Kidney (tissue), 22 donors: ENCODE measurements around the gene ST3GAL3. TPM values are rescaled to one million over a fixed set of nuclear protein-coding genes. Genes with fewer than 3 reads are reported as not detected.
A peak's percentile ranks its signal among the peaks of the same experiment; 100 is the strongest.

Source experiments
- DNase-seq, 5 donors: peaks; one replicate each; pipeline ENCODE4 v3.0.0-alpha.2; 2013 to 2020
- FAIRE-seq: peaks from 2 replicates; lab custom pipeline; 2012; peaks lifted over from hg19 to GRCh38; lab: Jason Lieb, UNC
- H3K27ac ChIP-seq, 2 donors: one replicate each; pipeline ENCODE4 v1.7.0; 2013; ENCODE audit warnings: low read depth in 2 of 2, low read length in 2 of 2, inconsistent platforms in 1 of 2
- H3K27me3 ChIP-seq: one replicate; pipeline ENCODE4 v1.7.1; 2013; ENCODE audit warnings: low read length, inconsistent platforms; ENCODE audit not compliant: control insufficient read depth, insufficient read depth
- H3K36me3 ChIP-seq, 3 donors: one replicate each; pipeline versions ENCODE4 v1.7.0 to v1.7.1; 2013; ENCODE audit warnings: low read length in 3 of 3, control low read depth in 1 of 3, inconsistent platforms in 1 of 3; ENCODE audit not compliant: insufficient read depth in 3 of 3, control insufficient read depth in 2 of 3
- H3K4me1 ChIP-seq, 3 donors: one replicate each; pipeline versions ENCODE4 v1.7.0 to v1.7.1; 2013; ENCODE audit warnings: low read length in 3 of 3, inconsistent platforms in 1 of 3, low read depth in 1 of 3; ENCODE audit not compliant: control insufficient read depth in 2 of 3, insufficient read depth in 2 of 3
- H3K4me3 ChIP-seq, 3 donors: one replicate each; pipeline versions ENCODE4 v1.7.0 to v1.8.1; 2013; ENCODE audit warnings: low read length in 3 of 3, control low read depth in 1 of 3, inconsistent platforms in 1 of 3
- H3K9ac ChIP-seq, 3 donors: one replicate each; pipeline versions ENCODE4 v1.7.0 to v1.7.1; 2013; ENCODE audit warnings: low read length in 3 of 3, control low read depth in 1 of 3, inconsistent platforms in 1 of 3
- H3K9me3 ChIP-seq, 3 donors: one replicate each; pipeline versions ENCODE4 v1.7.0 to v1.7.1; 2013; ENCODE audit warnings: low read length in 3 of 3, control low read depth in 1 of 3, inconsistent platforms in 1 of 3; ENCODE audit not compliant: control insufficient read depth in 2 of 3, insufficient read depth in 1 of 3
- intact Hi-C: fragments of 100-400 bp; cut with DNase I; formaldehyde crosslinking; loops from one replicate; pipeline ENCODE4 v1.11.1; 2022
- long read RNA-seq, 10 donors: library from polyadenylated mRNA in 1 of 10; unstranded in 1 of 10; transcript quantifications; one replicate each; pipeline ENCODE4 v2.0.0 and lab custom pipeline, GENCODE V29; 2021 to 2026
- polyA plus RNA-seq: library from polyadenylated mRNA; stranded (reverse); fragments of 350-450 nt; fragmentation: Illumina TruSeq; extraction: RNeasy Lipid Tissue Mini Kit (QIAGEN cat#74804); gene quantifications from one replicate; pipeline ENCODE4 v1.2.3, GENCODE V29; 2014; ENCODE audit warnings: low read depth, low replicate concordance; ENCODE audit not compliant: insufficient read depth
- total RNA-seq: library from RNA; stranded (reverse); fragmentation: NEBNext Ultra II Directional; extraction: Animal tissue kit (Norgen Biotek cat#: 25700); gene quantifications from one replicate; pipeline ENCODE4 v1.2.1, GENCODE V29; 2021
- TF ChIP-seq, protein P1 (sequence below): IDR thresholded peaks from 3 replicates; pipeline ENCODE4 v1.5.1; 2012; ENCODE audit warnings: mild to moderate bottlenecking, moderate library complexity, borderline replicate concordance; ENCODE audit not compliant: insufficient read depth; ENCODE audit errors: extremely low read depth
- donor health status: control.
- donor health status: control.
- donor health status: control.
- donor health status: control.
- donor health status: control.
- donor health status: DM: yes; HTN: yes; CAD: no.
- donor health status: Normal renal cell carcinoma (clear cell type).

Gene ST3GAL3, protein sequence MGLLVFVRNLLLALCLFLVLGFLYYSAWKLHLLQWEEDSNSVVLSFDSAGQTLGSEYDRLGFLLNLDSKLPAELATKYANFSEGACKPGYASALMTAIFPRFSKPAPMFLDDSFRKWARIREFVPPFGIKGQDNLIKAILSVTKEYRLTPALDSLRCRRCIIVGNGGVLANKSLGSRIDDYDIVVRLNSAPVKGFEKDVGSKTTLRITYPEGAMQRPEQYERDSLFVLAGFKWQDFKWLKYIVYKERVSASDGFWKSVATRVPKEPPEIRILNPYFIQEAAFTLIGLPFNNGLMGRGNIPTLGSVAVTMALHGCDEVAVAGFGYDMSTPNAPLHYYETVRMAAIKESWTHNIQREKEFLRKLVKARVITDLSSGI
- total RNA-seq = 21.3 TPM
- 15.3 TPM for polyA plus RNA-seq
- long read RNA-seq, donor 1, partial matches to known transcripts = 0 of 4 reads
- long read RNA-seq, donor 1, other reads (novel, unspliced or antisense) = 0 of 4 reads
- long read RNA-seq, donor 2, partial matches to known transcripts = 0 of 6 reads
- long read RNA-seq, donor 2, other reads (novel, unspliced or antisense) = 0 of 6 reads
- long read RNA-seq, donor 3, partial matches to known transcripts = 0 of 4 reads
- long read RNA-seq, donor 3, other reads (novel, unspliced or antisense) = 0 of 4 reads
- long read RNA-seq, donor 4, partial matches to known transcripts = 0 of 3 reads
- long read RNA-seq, donor 4, other reads (novel, unspliced or antisense) = 0 of 3 reads
- long read RNA-seq, donor 5, partial matches to known transcripts = 0 of 1 reads
- long read RNA-seq, donor 5, other reads (novel, unspliced or antisense) = 0 of 1 reads
- long read RNA-seq, donor 6, partial matches to known transcripts = 0 of 1 reads
- long read RNA-seq, donor 6, other reads (novel, unspliced or antisense) = 0 of 1 reads
- long read RNA-seq, donor 7, partial matches to known transcripts = 1 of 14 reads
- long read RNA-seq, donor 7, other reads (novel, unspliced or antisense) = 7 of 14 reads
- long read RNA-seq, donor 8, partial matches to known transcripts = 0 of 6 reads
- long read RNA-seq, donor 8, other reads (novel, unspliced or antisense) = 0 of 6 reads
- long read RNA-seq, donor 9, partial matches to known transcripts = 0 of 2 reads
- long read RNA-seq, donor 9, other reads (novel, unspliced or antisense) = 0 of 2 reads
- long read RNA-seq, donor 10, partial matches to known transcripts = 0 of 4 reads
- long read RNA-seq, donor 10, other reads (novel, unspliced or antisense) = 0 of 4 reads

DNA sequence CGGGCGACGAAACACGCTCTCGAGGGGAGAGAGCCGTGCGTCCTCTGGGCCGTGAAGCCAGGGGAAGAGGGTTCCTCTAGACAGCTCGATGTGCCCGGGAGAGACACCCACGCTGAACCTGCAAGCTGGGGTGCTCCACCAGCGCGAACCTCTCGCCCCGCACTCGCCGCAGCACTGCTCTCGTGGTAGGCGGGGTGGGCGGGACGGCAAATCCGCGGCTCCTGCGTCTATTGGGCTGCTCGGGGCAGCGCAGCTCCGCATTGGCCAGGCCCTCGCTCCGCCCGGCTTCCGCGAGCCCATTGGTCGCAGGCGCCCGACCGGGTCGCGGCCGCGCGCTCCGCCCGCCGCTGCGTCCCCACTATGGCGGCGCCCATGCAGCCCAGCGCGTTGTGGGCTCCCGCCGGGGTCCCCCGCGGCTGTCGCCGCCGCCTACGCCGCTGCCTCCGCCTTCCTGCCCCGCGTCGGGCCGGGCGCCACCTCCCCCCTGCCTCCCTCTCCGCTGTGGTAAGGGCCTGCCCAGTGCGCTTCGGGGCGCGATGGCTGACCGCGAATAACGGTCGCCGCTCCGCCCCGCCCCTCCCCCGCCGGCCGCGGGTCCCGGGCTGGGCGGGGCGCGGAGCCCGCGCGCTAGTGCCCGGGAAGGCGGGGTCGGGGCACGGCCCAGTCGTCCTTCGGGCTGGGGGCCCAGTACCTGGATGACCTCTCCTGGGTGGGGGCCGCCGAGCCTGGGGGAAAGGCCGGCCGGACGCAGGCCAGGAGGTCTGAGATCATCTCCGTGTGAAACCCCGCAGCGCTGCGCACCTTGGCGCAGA, at the start of gene ST3GAL3:
ST3GAL3 (plus strand) TSS at position 347 of the 812 bp plus-strand sequence. CDS start 28,727 bp downstream, outside the sequence.
- FAIRE-seq (no peak), DNase-seq (peak; percentile 93 to 96 (median 95))
- Histone ChIP-seq H3K4me1 (peaks cover 0 to 10% (median 0%) of the 10 kb centered on the region in 3 donors), H3K9me3 (no peaks in the 10 kb centered on the region), H3K4me3 (peak within 1 kb of the TSS; percentile 76 to 86 (median 85)), H3K9ac (peak within 1 kb of the TSS; percentile 57 to 77 (median 62)), H3K27ac (peak within 1 kb of the TSS; percentile 17 to 28), H3K36me3 (peaks cover 4 to 17% (median 12%) of the 10 kb centered on the region in 3 donors), H3K27me3 (no peaks in the 10 kb centered on the region)
- TF ChIP-seq, protein P1, sequence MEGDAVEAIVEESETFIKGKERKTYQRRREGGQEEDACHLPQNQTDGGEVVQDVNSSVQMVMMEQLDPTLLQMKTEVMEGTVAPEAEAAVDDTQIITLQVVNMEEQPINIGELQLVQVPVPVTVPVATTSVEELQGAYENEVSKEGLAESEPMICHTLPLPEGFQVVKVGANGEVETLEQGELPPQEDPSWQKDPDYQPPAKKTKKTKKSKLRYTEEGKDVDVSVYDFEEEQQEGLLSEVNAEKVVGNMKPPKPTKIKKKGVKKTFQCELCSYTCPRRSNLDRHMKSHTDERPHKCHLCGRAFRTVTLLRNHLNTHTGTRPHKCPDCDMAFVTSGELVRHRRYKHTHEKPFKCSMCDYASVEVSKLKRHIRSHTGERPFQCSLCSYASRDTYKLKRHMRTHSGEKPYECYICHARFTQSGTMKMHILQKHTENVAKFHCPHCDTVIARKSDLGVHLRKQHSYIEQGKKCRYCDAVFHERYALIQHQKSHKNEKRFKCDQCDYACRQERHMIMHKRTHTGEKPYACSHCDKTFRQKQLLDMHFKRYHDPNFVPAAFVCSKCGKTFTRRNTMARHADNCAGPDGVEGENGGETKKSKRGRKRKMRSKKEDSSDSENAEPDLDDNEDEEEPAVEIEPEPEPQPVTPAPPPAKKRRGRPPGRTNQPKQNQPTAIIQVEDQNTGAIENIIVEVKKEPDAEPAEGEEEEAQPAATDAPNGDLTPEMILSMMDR = no peak
- intact Hi-C loops = no loop called here

DNA sequence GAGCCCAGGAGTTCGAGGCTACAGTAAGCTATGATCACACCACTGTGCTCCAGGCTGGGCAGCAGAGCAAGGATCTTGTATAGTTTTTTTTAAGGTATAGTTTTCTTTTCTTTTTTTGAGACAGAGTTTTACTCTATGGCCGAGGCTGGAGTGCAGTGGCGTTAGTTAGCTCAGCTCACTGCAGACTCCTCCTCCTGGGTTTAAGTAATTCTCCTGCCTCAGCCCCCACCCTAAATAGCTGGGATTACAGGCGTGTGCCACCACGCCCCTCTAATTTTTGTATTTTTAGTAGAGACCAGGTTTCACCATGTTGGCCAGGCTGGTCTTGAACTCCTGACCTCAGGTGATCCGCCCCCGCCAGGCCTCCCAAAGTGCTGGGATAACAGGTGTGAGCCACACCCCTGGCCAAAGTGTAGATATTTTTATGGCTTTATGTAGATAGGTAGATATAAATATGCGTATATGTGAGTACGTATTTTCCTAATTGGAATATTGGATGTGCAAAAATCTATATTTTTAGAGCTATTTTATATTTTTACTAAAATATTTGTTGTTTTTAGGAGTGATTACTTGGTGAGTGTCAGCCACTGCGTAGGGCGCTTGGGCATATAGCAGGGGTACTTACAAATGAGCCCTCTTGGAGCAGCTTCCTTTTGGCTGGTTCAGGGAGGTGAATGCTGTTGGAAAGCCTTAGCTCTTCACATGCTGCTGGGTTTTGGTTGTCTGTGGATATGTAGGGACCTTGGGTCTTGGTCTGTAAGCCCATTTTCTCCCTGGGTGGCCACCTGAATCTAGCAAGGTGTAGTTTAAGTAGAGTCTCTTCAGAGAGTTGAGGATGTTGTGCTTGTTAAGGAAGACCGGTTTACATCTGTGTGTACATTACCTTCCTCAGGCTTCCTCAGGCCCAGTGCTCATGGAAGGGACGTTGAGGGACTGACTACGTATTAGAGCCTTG, 47.8 kb upstream of the ST3GAL3 start:
- FAIRE-seq (no peak), DNase-seq (no peak)
- Histone ChIP-seq H3K4me3 (no peak overlapping the region), H3K27me3 (no peaks in the 10 kb centered on the region), H3K36me3 (peaks cover 26 to 57% (median 44%) of the 10 kb centered on the region in 3 donors), H3K27ac (no peak overlapping the region), H3K4me1 (no peaks in the 10 kb centered on the region), H3K9me3 (no peaks in the 10 kb centered on the region), H3K9ac (no peak overlapping the region)
- intact Hi-C loops = no loop called here
- TF ChIP-seq, protein P1 = no peak
